ENCODE measurements around the gene TWSG1.
"Not testable (repeated sequence)": the region's sequence is repeated elsewhere in the genome, so short reads cannot be mapped to it uniquely, and the experiment has no call there.

Gene TWSG1

GRCh38 chr18:9446839-9447238, 112.3 kb downstream of the TWSG1 start:
- FAIRE-seq (no peak), DNase-seq (ENCODE audit: insufficient read length, low spot score) (no peak)

- FAIRE-seq = no peak
- no peak for DNase-seq (ENCODE audit: insufficient read length, low spot score)
These were observed 112.8 kb downstream of the TWSG1 start for GRCh38 chr18:9447334-9447733.

- FAIRE-seq = no peak
These were observed 115.2 kb downstream of the TWSG1 start for GRCh38 chr18:9449600-9450414.

GRCh38 chr18:9450920-9451319, 116.3 kb downstream of the TWSG1 start:
- not testable (repeated sequence) for DNase-seq (ENCODE audit: insufficient read length, low spot score); FAIRE-seq

More at GRCh38 chr18:9449600-9450414, 115.2 kb downstream of the TWSG1 start:
- no peak for DNase-seq (ENCODE audit: insufficient read length, low spot score)
